Erythroblast (primary cell): ENCODE measurements around the gene CDH13.

Experiments
- GATA1 ChIP-seq: IDR thresholded peaks from 2 replicates; pipeline ENCODE4 v1.6.1; 2011; ENCODE audit warnings: low read depth, mild to moderate bottlenecking, control low read depth, low read length, moderate library complexity
- POLR2A ChIP-seq: IDR thresholded peaks from 2 replicates; pipeline ENCODE4 v1.6.1; 2011; ENCODE audit warnings: mild to moderate bottlenecking, low read length

GRCh38 chr16:82947698-82948097, 320.9 kb downstream of the CDH13 start:
- TF ChIP-seq POLR2A (no peak), GATA1 (no peak)
